ENCODE results near the gene C3orf20. TPM values are rescaled to one million over a fixed set of nuclear protein-coding genes. Genes with fewer than 3 reads are reported as not detected.

C3orf20 gene
- total RNA-seq, 2 donors from 2014 or later: not detected

DNA sequence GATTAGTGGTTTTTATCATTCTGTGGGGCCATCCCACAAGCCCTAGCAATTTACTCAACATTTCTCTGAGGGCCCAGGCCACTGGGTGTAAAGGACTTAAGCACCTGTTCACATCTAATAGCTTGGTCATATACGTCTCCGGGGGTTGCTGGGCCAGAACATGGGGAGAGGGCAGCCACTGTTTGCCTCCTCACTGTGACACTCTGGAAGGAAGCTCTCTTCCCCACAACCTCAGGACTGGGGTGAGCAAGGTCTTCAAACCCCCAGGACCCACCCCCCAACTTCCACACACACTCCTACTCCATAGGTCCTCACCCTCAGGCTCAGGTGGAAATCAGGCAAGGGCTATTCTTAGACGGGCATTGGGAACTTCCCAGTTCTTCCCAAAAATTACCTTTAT lies 28.9 kb downstream of the C3orf20 start:
- no peaks in the 10 kb centered on the region for H3K27me3 ChIP-seq
- no peaks in the 10 kb centered on the region for H3K36me3 ChIP-seq
- no peaks in the 10 kb centered on the region for H3K9me3 ChIP-seq
- H3K27ac ChIP-seq: no peak overlapping the region
- no peak overlapping the region for H3K4me3 ChIP-seq
- H3K4me1 ChIP-seq: no peaks in the 10 kb centered on the region
- DNase-seq (ENCODE audit: low spot score): no peak
- TF ChIP-seq, protein P1, sequence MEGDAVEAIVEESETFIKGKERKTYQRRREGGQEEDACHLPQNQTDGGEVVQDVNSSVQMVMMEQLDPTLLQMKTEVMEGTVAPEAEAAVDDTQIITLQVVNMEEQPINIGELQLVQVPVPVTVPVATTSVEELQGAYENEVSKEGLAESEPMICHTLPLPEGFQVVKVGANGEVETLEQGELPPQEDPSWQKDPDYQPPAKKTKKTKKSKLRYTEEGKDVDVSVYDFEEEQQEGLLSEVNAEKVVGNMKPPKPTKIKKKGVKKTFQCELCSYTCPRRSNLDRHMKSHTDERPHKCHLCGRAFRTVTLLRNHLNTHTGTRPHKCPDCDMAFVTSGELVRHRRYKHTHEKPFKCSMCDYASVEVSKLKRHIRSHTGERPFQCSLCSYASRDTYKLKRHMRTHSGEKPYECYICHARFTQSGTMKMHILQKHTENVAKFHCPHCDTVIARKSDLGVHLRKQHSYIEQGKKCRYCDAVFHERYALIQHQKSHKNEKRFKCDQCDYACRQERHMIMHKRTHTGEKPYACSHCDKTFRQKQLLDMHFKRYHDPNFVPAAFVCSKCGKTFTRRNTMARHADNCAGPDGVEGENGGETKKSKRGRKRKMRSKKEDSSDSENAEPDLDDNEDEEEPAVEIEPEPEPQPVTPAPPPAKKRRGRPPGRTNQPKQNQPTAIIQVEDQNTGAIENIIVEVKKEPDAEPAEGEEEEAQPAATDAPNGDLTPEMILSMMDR (IDR thresholded peaks at IDR 0.05): no peak

DNA sequence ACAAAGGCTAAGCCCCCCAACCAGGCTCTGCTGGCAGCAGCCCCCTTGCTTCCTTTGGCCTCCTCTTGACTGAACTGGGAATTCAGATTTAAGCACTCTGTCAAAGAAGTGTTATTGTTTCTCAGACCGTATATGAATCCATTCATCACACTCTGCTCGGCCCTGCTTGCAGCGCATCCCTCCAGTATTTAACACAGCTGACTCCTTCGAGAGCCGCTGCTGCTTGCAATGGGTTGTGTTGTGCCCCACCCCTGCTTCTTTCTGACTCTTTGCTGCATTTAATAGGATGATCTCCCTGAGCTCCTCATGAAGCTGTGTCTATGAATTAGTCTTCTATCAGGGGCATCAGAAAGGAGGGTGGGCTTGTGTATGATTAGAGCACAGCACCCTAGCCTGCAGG lies 31.2 kb downstream of the C3orf20 start:
- no peak overlapping the region for H3K4me3 ChIP-seq
- no peaks in the 10 kb centered on the region for H3K27me3 ChIP-seq
- H3K9me3 ChIP-seq: no peaks in the 10 kb centered on the region
- H3K4me1 ChIP-seq: no peaks in the 10 kb centered on the region
- no peak for DNase-seq (ENCODE audit: low spot score)
- H3K36me3 ChIP-seq: no peaks in the 10 kb centered on the region
- TF ChIP-seq, protein P1 (IDR thresholded peaks at IDR 0.05): no peak
- no peak overlapping the region for H3K27ac ChIP-seq

DNA sequence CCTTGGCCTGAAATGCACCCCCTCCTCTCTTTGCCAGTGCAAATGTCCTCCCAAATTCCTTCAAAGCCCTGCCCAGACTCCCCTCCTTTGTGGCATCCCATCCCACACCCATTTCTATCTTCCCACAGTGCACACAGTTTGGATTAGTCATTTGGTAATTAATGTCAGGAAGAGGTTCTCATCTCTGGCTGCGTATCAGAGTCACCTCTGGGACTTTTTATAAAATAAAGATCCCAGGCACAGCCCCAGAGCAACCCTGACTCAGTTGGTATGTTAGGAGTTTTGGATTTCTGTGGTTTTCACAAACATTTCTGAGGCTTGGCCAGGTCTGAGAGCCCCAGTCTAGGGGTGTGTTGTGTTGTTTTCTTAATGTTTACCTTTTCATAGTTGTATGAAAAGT lies 41.6 kb downstream of the C3orf20 start:
- Histone ChIP-seq H3K4me3 (no peak overlapping the region), H3K9me3 (peaks cover 0 to 18% of the 10 kb centered on the region in 2 donors), H3K27me3 (no peaks in the 10 kb centered on the region), H3K4me1 (no peaks in the 10 kb centered on the region), H3K36me3 (no peaks in the 10 kb centered on the region), H3K27ac (no peak overlapping the region)
- TF ChIP-seq, protein P1 (IDR thresholded peaks at IDR 0.05): no peak
- DNase-seq (ENCODE audit: low spot score): no peak

DNA sequence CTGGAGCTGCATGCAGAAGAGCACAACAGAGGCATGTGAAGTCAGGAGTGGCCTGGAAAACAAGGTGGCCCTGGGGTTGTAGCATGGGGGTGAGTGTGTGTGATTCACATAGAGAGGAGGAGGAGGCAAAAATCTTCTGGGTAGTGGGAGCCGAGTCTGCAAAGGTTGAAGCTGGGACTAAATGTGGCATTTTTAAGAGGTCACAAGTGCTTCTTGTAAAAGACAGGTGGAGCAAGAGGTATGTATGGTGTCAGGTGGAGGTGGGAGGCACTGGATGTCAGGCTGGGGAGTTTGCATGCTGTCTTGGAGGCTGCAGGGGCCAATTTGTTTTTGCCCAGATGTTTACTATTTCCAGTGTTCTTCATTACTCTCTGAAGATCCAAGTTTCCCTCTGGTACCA lies 42.4 kb downstream of the C3orf20 start:
- H3K4me3 ChIP-seq: no peak overlapping the region
- no peaks in the 10 kb centered on the region for H3K36me3 ChIP-seq
- TF ChIP-seq, protein P1 (IDR thresholded peaks at IDR 0.05): no peak
- no peak for DNase-seq (ENCODE audit: low spot score)
- no peaks in the 10 kb centered on the region for H3K4me1 ChIP-seq
- H3K27ac ChIP-seq: no peak overlapping the region
- no peaks in the 10 kb centered on the region for H3K27me3 ChIP-seq
- H3K9me3 ChIP-seq: peaks cover 0 to 14% of the 10 kb centered on the region in 2 donors

DNA sequence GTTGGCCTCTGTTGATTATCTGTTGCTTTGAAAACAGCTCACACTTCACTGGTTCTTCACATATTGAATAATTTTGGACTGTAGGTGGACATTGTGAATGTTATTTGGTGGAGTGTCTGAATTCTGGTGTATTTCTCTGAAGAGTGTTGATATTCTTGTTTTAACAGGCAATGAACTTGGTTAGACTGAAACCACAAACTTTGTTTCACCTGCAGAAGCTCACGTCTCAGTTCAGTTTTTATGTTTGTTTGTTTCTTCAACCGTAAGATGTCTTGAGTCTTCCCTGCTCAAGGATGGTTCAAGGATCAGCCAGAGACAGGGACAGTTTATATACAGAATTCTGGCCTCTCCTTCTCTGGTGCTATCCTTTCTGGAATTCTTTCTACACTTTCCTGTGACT lies 43.6 kb downstream of the C3orf20 start:
- no peak for DNase-seq (ENCODE audit: low spot score)
- no peaks in the 10 kb centered on the region for H3K36me3 ChIP-seq
- H3K27ac ChIP-seq: no peak overlapping the region
- no peaks in the 10 kb centered on the region for H3K4me1 ChIP-seq
- no peaks in the 10 kb centered on the region for H3K27me3 ChIP-seq
- TF ChIP-seq, protein P1 (IDR thresholded peaks at IDR 0.05): no peak
- peaks cover 0 to 3% of the 10 kb centered on the region in 2 donors for H3K9me3 ChIP-seq
- H3K4me3 ChIP-seq: no peak overlapping the region

DNA sequence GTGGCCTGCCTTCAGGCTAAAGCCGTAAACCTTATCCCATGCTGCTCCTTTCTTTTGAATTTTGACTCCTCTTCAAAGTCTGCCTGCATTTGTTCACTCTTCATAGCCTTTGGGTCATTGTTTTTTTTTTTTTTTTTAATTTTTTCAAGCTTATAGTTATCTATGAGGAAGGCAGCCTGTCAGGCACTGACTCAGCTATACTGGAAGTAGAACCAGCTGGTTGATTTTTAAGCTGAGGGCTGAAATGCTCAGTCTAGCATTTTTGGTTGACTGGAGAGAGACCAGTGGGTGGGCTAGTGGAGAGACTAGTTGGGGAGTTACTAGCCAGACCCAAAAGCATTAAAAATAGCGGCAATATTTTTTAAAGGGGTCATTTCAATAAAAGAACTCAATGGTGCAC lies 44.1 kb downstream of the C3orf20 start:
- TF ChIP-seq, protein P1 (IDR thresholded peaks at IDR 0.05): no peak
- no peak for DNase-seq (ENCODE audit: low spot score)
- no peak overlapping the region for H3K4me3 ChIP-seq
- no peaks in the 10 kb centered on the region for H3K9me3 ChIP-seq
- no peaks in the 10 kb centered on the region for H3K4me1 ChIP-seq
- no peaks in the 10 kb centered on the region for H3K36me3 ChIP-seq
- H3K27ac ChIP-seq: no peak overlapping the region
- no peaks in the 10 kb centered on the region for H3K27me3 ChIP-seq
